ENCODE data around the gene PUS1. TPM values are rescaled to one million over a fixed set of nuclear protein-coding genes. Genes with fewer than 3 reads are reported as not detected.
"Not testable (repeated sequence)": the region's sequence is repeated elsewhere in the genome, so short reads cannot be mapped to it uniquely, and the experiment has no call there.

PUS1 gene
- total and polyA plus RNA-seq, 2 of the 4 experiments (the other 2 are of a cell fraction): 14.0 to 36.7 TPM

GRCh38 chr12:131950182-131950913, 21.3 kb downstream of the PUS1 start:
- Histone ChIP-seq H4K20me1 (ENCODE audit: insufficient read depth, low read length) (peaks cover 36% of the 10 kb centered on the region), H3K18ac (ENCODE audit: low read depth, low read length) (no peak overlapping the region), H3K23ac (ENCODE audit: low read depth, low read length) (peak overlapping the region; percentile 4; the same call in 1 of the 2 replicates), H3K56ac (ENCODE audit: extremely low read depth, insufficient read depth, low read length) (no peak overlapping the region; the same call in 1 of the 2 replicates), H4K91ac (ENCODE audit: insufficient read depth, low read depth, low read length) (no peak overlapping the region; the same call in 1 of the 2 replicates), H2BK5ac (ENCODE audit: low read depth, low read length, poor library complexity, severe bottlenecking) (peak overlapping the region; percentile 55), H3K27me3 (ENCODE audit: control insufficient read depth, insufficient read depth, low read length) (no peaks in the 10 kb centered on the region), H2BK120ac (ENCODE audit: low read depth, low read length) (no peak overlapping the region), H3K14ac (replicated peaks; ENCODE audit: low read depth, low read length) (peak overlapping the region; percentile 15; the same call in 1 of the 2 replicates), H2AFZ (replicated peaks; ENCODE audit: low read length, poor library complexity) (peak overlapping the region; percentile 96), H3K27ac (ENCODE audit: insufficient read depth, low read length) (peak overlapping the region; percentile 72), H3K36me3 (ENCODE audit: control insufficient read depth, insufficient read depth, low read length) (no peaks in the 10 kb centered on the region), H3K9me3 (ENCODE audit: control insufficient read depth, insufficient read depth, low read length) (no peaks in the 10 kb centered on the region), H3K4me1 (ENCODE audit: control insufficient read depth, insufficient read depth, low read length) (peaks cover 2% of the 10 kb centered on the region), H3K4me2 (ENCODE audit: low read depth, low read length) (peak overlapping the region; percentile 96), H2BK20ac (ENCODE audit: low read depth, low read length) (no peak overlapping the region), H4K5ac (ENCODE audit: low read depth, low read length) (no peak overlapping the region), H2BK15ac (ENCODE audit: low read depth, low read length) (no peak overlapping the region), H2AK5ac (ENCODE audit: low read depth, low read length) (peak overlapping the region; percentile 2; the same call in 1 of the 2 replicates), H3K9ac (ENCODE audit: low read depth, low read length) (peak overlapping the region; percentile 82), H3K4me3 (ENCODE audit: insufficient read depth, low read depth, low read length) (peak overlapping the region; percentile 94), H4K8ac (ENCODE audit: low read depth in 2 of 2, low read length in 2 of 2) (peak overlapping the region in 1 of 2 experiments; percentile 29; a peak in 2 of 4 replicates), H3K4ac (ENCODE audit: low read depth, low read length) (peak overlapping the region; percentile 75), H3K9me1 (ENCODE audit: insufficient read depth, low read length) (no peaks in the 10 kb centered on the region; the same call in 1 of the 2 replicates), H2AK9ac (replicated peaks; ENCODE audit: low read depth, low read length, poor library complexity) (peak overlapping the region; percentile 94), H3K79me1 (ENCODE audit: low read depth in 1 of 2, low read length in 2 of 2) (peaks cover 17 to 31% of the 10 kb centered on the region in 2 experiments; a peak in 3 of 4 replicates)
- intact Hi-C loops (cut with micrococcal nuclease): loop anchor here (10.0 kb wide), 1 partner anchor 116 kb away; no protein-coding TSS in a partner anchor
- 0% methylated on average over 24 of the region's 79 CpGs; no CpG with 5 or more reads in 1 of the 2 experiments for WGBS, 2 experiments (ENCODE audit: extremely low coverage in 2 of 2, insufficient read length in 1 of 2)
- DNase-seq (no peak), ATAC-seq (ENCODE audit: low read depth) (peak; percentile 38)
- no peak for TF ChIP-seq RFX5 (IDR thresholded peaks at IDR 0.05; ENCODE audit: low read depth, low read length)
- TF ChIP-seq MAFK (IDR thresholded peaks at IDR 0.05; ENCODE audit: low read depth, low read length): no peak
- peak; percentile 6; the same call in 1 of the 2 replicates for TF ChIP-seq MXI1 (IDR thresholded peaks at IDR 0.05; ENCODE audit: borderline replicate concordance, low read depth, low read length)
- TF ChIP-seq NFE2L2 (IDR thresholded peaks at IDR 0.05; ENCODE audit: low read depth, low read length): no peak
- no peak for TF ChIP-seq RAD21 (IDR thresholded peaks at IDR 0.05; ENCODE audit: low read length)
- ChIA-PET POLR2A (ENCODE audit: unreplicated experiment) (no interaction called here), CTCF (no interaction called here)
- no TSS peak for BruUV-seq (replicated peaks)
- dilution Hi-C loops (cut with HindIII; ENCODE audit: low sequenced_read_pairs, unreplicated experiment): no loop called here
- in situ Hi-C loops (cut with MboI; ENCODE audit: low sequenced_read_pairs): no loop called here

- H3K18ac ChIP-seq (ENCODE audit: low read depth, low read length); H3K4me3 ChIP-seq (ENCODE audit: insufficient read depth, low read depth, low read length); in situ Hi-C loops (cut with MboI; ENCODE audit: low sequenced_read_pairs); H3K9me3 ChIP-seq (ENCODE audit: control insufficient read depth, insufficient read depth, low read length); H2BK20ac ChIP-seq (ENCODE audit: low read depth, low read length); ATAC-seq (ENCODE audit: low read depth); H3K36me3 ChIP-seq (ENCODE audit: control insufficient read depth, insufficient read depth, low read length); H3K23ac ChIP-seq (ENCODE audit: low read depth, low read length); DNase-seq; H3K4ac ChIP-seq (ENCODE audit: low read depth, low read length); H3K14ac ChIP-seq (replicated peaks; ENCODE audit: low read depth, low read length); CTCF ChIA-PET; dilution Hi-C loops (cut with HindIII; ENCODE audit: low sequenced_read_pairs, unreplicated experiment); H2BK5ac ChIP-seq (ENCODE audit: low read depth, low read length, poor library complexity, severe bottlenecking); BruUV-seq (replicated peaks); H2BK15ac ChIP-seq (ENCODE audit: low read depth, low read length); H3K9me1 ChIP-seq (ENCODE audit: insufficient read depth, low read length); H3K4me1 ChIP-seq (ENCODE audit: control insufficient read depth, insufficient read depth, low read length); H2BK120ac ChIP-seq (ENCODE audit: low read depth, low read length); POLR2A ChIA-PET (ENCODE audit: unreplicated experiment); H2AK5ac ChIP-seq (ENCODE audit: low read depth, low read length); H4K5ac ChIP-seq (ENCODE audit: low read depth, low read length); H3K4me2 ChIP-seq (ENCODE audit: low read depth, low read length); H4K91ac ChIP-seq (ENCODE audit: insufficient read depth, low read depth, low read length); H2AFZ ChIP-seq (replicated peaks; ENCODE audit: low read length, poor library complexity); H3K27me3 ChIP-seq (ENCODE audit: control insufficient read depth, insufficient read depth, low read length); H4K8ac ChIP-seq (ENCODE audit: low read depth in 2 of 2, low read length in 2 of 2); H3K56ac ChIP-seq (ENCODE audit: extremely low read depth, insufficient read depth, low read length); H3K27ac ChIP-seq (ENCODE audit: insufficient read depth, low read length); H3K9ac ChIP-seq (ENCODE audit: low read depth, low read length); H2AK9ac ChIP-seq (replicated peaks; ENCODE audit: low read depth, low read length, poor library complexity): not testable (repeated sequence)
- Histone ChIP-seq H4K20me1 (ENCODE audit: insufficient read depth, low read length) (peaks cover 65% of the 10 kb centered on the region), H3K79me1 (ENCODE audit: low read depth in 1 of 2, low read length in 2 of 2) (peaks cover 24 to 59% of the 10 kb centered on the region in 2 experiments)
- 100% methylated on average over 5 of the region's 9 CpGs; no CpG with 5 or more reads in 1 of the 2 experiments for WGBS, 2 experiments (ENCODE audit: extremely low coverage in 2 of 2, insufficient read length in 1 of 2)
- intact Hi-C loops (cut with micrococcal nuclease): loop anchor here (10.0 kb wide), 1 partner anchor 119 kb away; no protein-coding TSS in a partner anchor
Observed at GRCh38 chr12:131953810-131954209, 24.7 kb downstream of the PUS1 start.

Data from IMR-90 (cell line).